HG03457 (cell line): ENCODE results near the gene SLIT2.
A peak's percentile ranks its signal among the peaks of the same experiment; 100 is the strongest.

ENCODE experiments used
- ATAC-seq: cut with Tn5 transposase; IDR thresholded peaks from one replicate; pipeline ENCODE4 v1.9.1; 2021; ENCODE audit warnings: moderate number of reproducible peaks; ENCODE audit not compliant: unreplicated experiment

The SLIT2 gene, protein sequence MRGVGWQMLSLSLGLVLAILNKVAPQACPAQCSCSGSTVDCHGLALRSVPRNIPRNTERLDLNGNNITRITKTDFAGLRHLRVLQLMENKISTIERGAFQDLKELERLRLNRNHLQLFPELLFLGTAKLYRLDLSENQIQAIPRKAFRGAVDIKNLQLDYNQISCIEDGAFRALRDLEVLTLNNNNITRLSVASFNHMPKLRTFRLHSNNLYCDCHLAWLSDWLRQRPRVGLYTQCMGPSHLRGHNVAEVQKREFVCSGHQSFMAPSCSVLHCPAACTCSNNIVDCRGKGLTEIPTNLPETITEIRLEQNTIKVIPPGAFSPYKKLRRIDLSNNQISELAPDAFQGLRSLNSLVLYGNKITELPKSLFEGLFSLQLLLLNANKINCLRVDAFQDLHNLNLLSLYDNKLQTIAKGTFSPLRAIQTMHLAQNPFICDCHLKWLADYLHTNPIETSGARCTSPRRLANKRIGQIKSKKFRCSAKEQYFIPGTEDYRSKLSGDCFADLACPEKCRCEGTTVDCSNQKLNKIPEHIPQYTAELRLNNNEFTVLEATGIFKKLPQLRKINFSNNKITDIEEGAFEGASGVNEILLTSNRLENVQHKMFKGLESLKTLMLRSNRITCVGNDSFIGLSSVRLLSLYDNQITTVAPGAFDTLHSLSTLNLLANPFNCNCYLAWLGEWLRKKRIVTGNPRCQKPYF (N-terminal part only)

DNA sequence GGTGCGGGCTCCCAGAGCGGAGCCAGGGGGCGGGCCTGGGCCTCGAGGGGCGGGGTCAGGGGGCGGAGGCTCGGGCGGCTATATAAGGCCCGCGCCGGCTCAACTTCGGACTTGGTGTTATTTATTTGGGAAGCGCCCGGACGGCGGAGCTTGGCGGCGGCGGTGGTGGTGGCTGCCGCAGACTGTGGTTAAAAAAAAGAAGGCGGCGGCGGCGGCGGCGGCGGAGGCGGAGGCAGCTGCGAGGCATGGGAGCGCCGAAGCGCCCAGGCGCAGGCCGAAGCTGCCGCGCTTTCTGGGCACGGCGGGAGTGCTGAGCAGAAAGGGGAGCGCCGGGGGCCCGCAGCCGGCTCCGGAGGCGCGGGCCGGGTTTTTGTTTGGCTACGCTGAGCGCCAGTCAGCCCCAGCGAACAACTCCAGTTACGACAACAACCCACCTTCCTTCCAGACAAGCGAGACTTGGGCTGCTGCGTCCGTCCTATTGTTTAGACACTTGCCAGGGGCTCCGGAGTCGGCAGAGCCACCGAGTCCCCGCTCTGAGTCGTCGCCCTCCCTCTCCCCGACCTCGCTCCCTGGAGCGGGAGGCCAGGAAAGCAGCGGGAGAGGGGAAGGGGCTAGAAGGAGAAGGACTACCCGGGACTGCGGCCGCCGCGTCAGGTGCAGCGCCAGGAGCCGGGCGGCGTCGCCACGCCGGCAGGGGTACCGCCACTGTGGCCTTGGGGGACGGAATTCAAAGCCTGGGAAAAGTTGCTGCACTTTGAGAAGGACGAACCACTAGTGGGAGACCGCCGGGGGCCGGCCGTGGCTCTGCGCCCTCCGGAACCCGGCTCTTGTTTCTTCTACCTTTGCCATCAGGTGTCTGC is at the start of gene SLIT2:
Gene SLIT2 (plus strand): TSS at position 110 of the 860 bp plus-strand sequence. CDS start 1,911 bp downstream, outside the sequence.
- peak; percentile 54 for ATAC-seq

DNA sequence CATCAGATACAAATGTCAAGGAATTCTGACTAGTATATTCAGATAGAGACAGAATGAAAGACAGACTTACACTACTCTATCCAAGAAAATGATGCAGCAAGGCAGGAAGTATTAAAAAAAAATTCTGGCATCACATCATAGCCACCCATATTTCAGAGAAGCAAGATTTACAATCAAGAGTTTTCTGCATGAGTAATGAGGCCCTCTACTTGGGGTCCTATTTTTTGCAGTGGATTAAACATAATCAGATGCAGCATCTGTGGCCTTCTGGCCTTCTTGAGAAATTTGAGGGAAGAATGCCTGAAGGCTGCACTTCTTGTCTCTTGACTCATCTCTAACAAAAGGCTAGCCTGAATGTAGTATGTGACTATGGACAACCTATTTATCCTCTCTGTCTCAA is 48.2 kb upstream of the SLIT2 start:
- no peak for ATAC-seq

DNA sequence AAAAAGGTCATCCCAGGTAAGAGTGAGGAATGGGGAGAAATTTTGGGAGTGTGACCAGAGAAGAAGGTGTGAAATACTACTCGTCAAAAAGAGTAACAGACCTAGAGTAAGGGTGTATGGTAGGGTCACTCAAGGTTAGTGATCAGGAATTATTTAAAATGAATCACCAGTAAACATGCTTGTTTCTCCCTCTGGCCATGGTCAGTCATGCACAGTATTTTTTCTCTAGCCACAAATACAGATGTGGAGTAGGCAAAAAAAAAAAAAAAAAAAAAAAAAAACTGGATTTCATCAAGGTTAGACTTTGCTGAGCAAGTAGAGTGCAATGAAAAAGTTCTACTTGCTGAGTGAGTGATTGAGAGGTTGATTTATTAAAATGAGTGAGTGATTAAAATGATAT is 34.2 kb upstream of the SLIT2 start:
- no peak for ATAC-seq

DNA sequence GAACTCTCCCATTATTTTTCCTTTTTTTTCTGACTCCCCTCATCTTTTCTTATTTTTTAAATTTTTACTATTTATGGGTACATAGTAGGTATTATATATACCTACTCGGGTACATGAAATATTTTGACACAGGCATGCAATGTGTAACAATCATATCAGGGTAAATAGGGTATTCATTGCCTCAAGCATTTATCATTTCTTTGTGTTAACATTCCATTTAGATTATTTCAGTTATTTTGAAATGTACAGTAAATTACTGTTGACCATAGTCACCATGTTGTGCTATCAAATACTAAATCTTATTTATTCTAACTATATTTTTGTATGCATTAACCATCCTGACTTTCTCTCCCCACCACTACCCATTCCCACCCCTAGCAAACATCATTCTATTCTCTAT is 33.8 kb upstream of the SLIT2 start:
- ATAC-seq: no peak

DNA sequence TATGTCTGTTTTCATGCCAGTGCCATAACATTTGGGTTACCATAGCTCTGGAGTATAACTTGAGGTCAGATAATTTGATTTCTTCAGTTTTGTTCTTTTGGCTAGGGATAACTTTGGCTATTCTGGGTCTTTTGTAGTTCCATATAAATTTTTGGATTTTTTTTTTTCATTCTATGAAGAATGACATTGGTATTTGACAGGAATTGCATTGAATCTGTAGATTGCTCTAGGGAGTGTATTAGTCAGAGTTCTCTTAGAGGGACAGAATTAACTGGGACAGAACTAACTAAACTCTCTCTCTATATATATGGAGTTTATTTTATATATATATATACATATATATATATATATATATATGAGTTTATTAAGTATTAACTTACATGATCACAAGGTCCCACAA is 32.2 kb upstream of the SLIT2 start:
- ATAC-seq: no peak

DNA sequence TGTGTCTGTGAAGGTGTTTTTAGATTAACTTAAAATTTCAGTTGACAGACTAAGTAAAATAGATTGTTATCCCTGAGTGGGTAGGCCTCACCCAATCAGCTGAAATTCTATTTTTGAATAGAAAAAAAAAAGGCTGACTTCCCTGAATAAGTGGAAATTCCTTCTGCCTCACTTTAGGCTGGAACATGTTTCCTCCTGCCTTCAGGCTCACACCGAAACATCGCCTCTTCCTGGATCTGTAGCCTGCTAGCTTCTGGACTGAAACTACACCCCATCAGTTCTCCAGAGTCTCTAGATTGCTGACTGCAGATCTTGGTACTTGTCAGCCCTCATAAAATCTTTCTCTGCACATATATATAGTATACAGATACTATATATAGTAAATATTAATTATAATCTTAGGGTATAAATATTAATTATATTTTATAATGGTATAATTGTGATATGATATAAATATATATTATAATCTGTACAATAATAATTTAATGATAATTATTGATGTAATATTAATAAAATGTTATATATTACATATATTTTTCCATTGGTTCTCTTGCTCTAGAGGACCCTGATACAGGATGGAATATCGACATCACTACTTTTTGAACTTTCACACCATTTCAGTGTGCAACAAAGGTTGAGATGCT is 13.7 kb upstream of the SLIT2 start:
- ATAC-seq: no peak

DNA sequence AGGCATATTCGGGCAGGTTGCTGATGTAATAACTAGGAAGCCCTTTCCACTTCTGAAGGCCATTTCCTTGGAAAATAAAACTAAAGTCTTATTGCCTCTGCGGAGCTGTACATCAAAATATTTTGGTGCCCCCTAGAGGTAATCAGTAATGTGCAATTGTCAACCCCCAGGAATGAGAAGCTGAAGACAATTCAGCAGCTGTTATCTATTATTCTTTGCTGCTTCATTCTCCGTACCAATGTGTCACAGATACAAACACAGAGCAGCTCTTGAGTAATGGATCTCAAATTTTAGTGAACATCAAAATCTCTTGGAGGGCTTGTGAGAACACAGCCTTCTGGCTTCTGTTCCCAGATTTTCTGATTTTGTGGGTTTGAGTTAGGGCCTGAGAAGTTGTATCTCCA is 3.5 kb upstream of the SLIT2 start:
- ATAC-seq: no peak

DNA sequence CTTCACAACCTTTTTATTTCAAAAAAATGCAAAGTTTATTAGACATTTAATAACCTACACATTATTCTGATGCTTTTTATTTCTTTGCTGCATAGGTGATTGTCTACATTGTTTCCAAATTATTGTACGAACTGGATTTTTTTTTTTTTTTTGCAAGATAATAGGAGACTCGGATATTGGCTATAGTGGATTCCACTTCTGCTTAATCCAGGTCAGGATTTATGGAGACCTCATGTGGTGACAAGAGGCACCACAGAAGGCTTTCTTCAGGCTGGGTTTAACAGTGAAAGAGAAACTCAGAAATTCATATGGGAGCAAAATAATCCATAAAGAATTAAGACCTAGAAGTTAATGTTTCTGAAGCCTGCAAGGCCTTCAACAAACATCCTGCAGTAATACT is 2.4 kb upstream of the SLIT2 start:
- ATAC-seq: no peak

DNA sequence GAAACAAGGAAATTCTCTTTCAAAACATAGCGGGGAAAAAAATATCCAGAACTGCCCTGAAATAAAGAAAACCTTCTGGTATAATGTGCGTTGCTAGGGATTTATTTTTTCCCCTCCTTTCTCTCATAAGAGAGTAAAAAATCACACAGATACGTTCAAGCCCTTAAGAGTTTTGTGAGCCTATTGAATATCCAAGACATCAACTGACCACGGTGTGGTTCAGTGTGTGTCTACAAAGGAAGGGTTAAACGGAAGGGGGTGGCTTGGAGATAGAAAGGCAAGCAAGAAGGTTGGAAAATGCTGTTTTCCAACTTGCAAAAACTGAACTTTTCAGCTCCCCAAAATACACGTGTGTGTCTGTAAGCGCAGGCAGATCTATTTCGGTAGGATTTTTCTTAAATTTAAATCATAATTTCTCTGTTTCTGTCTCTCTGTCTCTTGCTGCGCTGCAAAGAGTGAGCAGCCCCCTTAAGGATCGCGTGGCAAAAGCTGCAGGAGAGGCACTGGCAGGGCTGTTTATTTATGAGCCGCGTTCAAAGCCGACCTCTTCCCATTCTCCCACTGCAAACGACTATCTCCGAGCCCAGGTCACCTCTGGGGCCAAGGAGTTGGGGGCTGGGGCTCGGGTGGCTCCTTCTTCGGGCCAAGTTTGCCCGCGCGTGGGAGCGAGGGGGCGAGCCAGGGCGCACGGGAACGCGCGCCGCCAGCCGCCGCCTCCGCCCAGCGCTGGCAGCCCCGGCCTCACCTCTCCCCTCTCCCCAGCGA is 492 bp upstream of the SLIT2 start:
- no peak for ATAC-seq

DNA sequence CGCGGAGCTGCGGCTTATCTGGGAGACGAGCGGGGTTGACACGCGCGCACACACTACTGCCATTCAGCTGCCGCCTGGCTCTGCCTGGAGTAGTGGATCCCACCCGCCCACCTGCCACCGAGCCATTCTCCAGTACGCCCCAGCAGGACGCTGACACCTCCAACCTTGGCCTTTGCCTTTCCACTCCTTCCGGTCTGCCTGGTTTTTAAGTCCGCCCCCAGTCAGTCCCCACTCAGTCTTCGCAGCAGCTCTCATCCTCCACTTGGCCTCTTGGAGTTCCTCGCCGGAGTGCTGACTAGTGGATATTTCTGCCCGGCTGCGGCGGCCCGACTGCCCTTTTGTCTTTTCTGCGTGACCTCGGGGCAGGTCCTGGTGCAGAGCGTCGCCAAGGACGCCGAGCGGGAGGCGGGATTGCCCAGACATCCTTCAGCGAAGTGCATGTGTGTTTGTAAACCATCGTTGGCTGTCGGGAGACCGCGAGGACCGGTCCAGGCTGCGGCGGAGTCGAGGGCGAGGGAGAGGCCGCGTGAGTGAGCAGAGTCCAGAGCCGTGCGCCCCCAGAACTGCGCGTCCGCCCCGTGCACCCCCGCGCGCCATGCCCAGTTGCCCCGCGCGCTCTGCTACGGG is 1.1 kb downstream of the SLIT2 start:
- no peak for ATAC-seq

DNA sequence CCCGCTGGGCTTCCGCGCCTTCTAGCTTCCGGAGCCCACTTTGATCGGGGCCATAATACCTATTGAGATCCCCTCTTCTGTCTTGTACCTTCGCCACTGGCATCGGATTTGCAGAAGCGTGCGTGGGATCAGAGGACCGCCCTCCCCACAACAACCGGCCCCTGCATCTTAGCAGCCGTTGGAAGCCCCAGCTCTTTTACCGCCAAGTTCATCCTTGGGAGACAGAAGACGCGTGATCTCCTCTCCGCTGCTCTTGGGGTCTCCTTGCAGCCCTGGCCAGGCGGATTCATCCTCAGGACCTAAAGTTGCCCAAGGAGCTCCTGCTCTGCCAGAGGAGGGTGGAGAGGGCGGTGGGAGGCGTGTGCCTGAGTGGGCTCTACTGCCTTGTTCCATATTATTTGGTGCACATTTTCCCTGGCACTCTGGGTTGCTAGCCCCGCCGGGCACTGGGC is 1.6 kb downstream of the SLIT2 start:
- ATAC-seq: no peak

DNA sequence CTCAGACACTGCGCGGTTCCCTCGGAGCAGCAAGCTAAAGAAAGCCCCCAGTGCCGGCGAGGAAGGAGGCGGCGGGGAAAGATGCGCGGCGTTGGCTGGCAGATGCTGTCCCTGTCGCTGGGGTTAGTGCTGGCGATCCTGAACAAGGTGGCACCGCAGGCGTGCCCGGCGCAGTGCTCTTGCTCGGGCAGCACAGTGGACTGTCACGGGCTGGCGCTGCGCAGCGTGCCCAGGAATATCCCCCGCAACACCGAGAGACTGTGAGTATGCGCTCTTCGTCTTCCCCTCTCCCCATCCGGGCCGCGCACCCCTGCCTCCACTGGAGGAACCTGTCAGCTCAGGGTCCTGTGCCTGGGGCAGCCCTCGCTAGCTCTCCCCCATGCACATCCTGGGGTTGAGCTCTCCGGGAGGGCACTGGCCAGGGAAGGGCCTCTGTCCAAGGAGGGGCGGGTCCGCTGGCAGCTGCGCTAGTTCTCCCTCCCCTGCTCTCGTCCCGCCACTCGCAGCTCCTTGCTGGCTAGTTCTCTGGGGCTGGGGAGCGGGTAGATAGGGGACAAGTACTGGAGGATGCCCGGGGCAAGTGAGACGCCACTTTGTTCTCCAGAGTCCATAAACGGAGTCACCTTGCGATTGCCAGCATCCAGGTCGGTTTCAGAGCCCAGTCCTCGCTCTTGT is 2.2 kb downstream of the SLIT2 start:
- no peak for ATAC-seq

DNA sequence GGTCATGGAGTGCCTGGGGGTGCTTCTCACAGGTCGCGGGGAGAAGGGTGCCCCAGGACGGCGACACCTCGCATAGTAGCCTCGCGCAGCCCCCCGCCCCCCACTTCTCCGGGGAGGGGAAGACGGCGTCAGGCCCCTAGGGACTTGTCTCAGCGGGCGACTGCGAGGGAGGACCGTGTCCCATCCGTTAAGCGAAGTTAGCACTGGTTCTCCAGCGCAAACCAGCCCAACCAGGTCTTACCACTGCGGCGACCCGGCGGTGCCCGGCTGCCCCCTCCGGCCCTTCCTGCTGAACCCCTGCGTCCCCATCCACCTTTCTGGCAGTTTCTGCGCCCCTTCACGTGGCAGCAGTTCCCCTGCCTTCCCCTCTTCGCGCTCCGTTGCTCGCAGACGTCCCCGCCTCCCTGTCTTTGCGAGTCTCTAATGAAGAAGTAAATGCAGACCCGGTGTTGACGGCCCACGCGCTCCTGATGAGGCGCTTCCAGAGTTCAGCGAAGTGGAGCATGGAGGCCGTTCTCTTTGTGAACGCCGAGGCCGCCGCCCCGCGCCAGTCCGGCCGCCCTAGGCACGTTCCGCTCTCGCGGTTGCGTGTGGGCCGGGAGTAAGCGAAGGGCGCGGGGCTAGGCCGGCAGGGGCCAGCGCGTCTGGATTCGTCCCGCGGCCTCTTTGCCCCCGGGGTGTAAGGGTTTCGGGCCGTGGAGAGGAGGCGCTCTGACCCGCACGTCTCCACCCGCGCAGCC is 3.0 kb downstream of the SLIT2 start:
- no peak for ATAC-seq

DNA sequence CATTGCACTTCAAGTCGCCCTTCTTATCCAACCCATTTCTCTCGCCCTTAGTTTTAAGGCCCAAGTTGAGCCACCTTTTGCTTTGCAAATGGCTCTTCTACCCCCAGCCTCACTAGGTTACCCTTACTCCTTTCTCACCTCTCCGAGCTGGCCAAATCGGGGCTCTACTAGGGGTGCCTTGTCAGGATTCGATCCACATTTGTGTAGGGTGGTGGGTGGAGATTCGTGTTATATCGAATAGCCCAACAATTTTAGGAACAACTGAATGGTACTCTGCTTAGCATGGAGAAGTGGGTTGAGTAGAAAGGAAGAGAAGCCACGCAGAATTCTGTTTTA is 3.5 kb downstream of the SLIT2 start:
- no peak for ATAC-seq

DNA sequence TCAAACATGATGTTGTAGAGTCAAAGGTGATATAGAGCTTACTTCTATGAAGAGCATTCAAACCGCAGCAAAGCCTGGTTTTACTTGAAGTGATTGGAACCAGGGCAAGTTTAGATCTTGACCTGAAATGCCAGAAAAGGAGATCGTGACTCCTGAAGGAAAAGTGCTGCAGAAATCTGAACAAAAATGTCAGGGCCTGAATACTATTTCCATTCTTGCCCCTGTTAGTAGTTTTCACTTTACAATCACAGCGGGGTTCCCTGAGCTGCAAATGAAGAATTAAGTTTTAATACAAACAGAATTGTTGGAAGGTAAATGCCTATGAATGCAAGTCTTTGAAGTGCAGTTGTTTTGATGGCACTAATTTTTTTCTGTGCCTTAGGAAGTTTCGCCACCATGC is 4.1 kb downstream of the SLIT2 start:
- ATAC-seq: no peak

DNA sequence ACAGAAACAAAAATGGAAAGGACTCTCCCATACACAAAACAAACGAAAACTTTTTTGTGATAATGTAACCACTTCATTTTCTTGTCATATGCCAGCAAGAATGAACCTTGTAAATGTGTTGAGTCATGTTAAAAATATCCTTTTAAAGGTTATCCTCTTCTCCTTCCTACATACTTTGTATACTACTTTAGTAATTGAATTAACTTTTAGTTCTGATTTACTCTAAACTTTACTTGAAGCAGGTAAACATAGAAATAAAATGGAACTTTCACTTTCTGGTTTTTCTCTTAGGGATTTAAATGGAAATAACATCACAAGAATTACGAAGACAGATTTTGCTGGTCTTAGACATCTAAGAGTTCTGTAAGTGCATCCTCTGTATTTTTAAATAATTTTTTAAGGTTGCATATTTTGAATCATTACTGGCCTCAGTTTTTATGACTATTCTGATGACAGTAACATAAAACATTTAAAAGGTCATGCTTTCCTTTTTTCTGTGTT is 4.7 kb downstream of the SLIT2 start:
- ATAC-seq: no peak

DNA sequence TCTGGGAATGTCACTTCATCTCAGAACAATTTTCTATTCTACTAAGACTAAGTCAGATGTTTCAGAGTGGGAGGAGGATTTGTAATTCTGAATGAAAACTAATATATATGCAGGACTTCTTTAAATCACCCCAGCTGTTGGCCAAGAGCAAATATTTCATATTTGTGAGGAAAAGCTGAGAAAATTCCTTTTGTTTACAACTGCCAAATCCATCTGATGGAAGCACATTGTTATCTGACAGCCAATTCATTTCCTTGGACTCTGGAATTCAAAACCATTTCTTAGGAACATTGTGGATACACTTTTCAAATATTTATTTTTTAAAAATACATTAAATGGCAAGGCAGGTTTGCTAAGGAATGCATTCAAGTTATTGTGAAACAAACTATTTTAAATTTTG is 8.0 kb downstream of the SLIT2 start:
- no peak for ATAC-seq

DNA sequence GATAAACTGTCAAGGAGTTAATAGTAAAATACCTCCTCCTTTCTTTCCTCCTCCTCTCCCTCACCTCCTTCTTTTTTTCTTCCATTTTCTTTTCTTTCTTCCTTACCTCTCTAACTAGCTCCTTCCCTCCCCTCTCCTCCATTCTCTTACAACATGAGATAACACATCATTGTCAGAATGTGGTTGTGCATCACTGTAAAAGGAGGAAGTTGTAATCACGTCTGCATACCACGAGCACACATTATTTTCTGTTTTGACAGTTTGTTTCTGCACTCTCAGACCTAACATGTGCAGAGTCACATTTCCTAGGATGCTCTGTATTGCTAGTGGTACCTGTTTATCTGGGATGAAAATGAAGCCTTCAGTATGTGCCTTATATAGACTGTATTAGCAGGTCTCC is 9.1 kb downstream of the SLIT2 start:
- ATAC-seq: no peak
